Epithelial cell of proximal tubule (primary cell): ENCODE data around the gene CPVL. TPM values are rescaled to one million over a fixed set of nuclear protein-coding genes. Genes with fewer than 3 reads are reported as not detected.
"Not testable (repeated sequence)": the region's sequence is repeated elsewhere in the genome, so short reads cannot be mapped to it uniquely, and the experiment has no call there.

ENCODE experiments used
- DNase-seq: peaks from one replicate; pipeline ENCODE4 v3.0.0-alpha.2; 2011; ENCODE audit warnings: low read depth
- H3K4me3 ChIP-seq: 2 replicates; pipeline ENCODE4 v1.5.1; 2011; ENCODE audit warnings: low read depth, mild to moderate bottlenecking, low read length
- total RNA-seq: library from RNA; depleted of rRNA; stranded (reverse); fragments of >200 nt; gene quantifications from 2 replicates; pipeline ENCODE4 v1.2.3, GENCODE V29; 2015
- TF ChIP-seq, protein P1 (sequence below): conservative IDR thresholded peaks from 2 replicates; pipeline ENCODE4 v1.5.1; 2012; ENCODE audit warnings: low read depth, mild to moderate bottlenecking, low read length

Gene CPVL
- total RNA-seq, 1 donor from 2014 or later, result 12.0 TPM

DNA sequence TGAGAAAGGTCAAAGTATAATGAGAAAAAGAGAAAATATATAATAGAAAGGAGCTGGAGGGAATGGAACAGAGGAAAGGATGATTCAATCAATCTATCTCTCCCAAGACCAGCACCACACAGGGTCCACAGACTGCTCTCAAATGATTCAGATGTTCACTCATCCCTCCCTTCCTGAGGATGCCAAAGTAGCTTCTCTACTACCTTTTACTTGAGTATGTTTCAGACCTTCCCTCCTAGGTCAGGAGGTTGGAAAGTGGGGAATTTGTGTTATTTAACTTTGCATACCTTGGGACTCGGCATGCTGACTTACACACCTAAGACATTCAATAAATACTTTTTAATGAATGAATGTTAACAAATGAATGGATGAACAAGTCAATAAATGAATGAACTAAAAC lies 30.6 kb downstream of the CPVL start:
- no peak for DNase-seq
- H3K4me3 ChIP-seq, result no peak overlapping the region
- TF ChIP-seq, protein P1, sequence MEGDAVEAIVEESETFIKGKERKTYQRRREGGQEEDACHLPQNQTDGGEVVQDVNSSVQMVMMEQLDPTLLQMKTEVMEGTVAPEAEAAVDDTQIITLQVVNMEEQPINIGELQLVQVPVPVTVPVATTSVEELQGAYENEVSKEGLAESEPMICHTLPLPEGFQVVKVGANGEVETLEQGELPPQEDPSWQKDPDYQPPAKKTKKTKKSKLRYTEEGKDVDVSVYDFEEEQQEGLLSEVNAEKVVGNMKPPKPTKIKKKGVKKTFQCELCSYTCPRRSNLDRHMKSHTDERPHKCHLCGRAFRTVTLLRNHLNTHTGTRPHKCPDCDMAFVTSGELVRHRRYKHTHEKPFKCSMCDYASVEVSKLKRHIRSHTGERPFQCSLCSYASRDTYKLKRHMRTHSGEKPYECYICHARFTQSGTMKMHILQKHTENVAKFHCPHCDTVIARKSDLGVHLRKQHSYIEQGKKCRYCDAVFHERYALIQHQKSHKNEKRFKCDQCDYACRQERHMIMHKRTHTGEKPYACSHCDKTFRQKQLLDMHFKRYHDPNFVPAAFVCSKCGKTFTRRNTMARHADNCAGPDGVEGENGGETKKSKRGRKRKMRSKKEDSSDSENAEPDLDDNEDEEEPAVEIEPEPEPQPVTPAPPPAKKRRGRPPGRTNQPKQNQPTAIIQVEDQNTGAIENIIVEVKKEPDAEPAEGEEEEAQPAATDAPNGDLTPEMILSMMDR, result no peak

DNA sequence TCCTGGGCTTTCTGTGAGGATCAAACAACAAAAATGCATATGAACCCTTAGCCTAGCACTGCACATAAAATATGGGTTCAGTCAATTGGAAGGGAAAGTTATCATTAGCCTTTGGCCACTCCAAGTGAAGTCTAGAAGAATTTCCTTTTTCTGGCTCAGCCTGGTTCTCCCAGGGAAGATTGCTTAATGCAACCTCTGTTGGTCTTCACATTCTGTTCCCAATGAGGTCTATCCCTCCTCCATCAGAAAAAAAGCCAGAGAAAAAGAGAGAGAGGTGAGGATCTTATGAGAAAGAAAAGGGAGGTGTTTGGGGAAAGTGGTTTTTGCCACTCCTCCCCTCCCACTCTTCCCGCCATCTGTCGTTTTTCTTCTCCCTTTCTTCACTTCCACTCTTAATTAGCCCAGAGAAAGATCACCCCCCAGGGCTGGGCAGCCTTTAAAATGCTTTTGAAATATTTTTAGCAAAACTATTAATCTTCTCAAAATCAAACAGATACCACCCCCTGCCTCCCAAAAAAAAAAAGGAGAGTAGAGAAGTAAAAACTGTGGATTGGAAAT lies 31.1 kb downstream of the CPVL start:
- TF ChIP-seq, protein P1, result no peak
- H3K4me3 ChIP-seq, result no peak overlapping the region

DNA sequence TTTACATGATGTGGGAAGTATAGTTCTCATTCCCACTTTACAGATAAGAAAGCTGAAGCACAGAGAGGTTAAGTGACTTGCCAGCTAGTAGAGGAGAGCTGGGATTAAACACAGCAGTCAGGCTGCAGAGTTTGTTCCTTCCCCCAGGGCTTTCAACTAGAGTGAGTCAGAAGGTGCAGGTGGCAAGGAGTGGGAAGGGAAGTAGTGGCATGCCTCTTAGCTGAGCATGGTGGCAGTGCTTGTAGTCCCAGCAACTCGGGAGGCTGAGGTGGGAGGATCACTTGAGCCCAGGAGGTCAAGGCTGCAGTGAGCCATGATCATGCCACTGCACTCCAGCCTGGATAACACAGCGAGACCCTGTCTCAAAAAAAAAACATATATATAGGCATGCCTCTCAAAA lies 32.1 kb downstream of the CPVL start:
- not testable (repeated sequence) for H3K4me3 ChIP-seq, DNase-seq

More for the DNA sequence above, 31.1 kb downstream of the CPVL start:
- DNase-seq, result no peak

DNA sequence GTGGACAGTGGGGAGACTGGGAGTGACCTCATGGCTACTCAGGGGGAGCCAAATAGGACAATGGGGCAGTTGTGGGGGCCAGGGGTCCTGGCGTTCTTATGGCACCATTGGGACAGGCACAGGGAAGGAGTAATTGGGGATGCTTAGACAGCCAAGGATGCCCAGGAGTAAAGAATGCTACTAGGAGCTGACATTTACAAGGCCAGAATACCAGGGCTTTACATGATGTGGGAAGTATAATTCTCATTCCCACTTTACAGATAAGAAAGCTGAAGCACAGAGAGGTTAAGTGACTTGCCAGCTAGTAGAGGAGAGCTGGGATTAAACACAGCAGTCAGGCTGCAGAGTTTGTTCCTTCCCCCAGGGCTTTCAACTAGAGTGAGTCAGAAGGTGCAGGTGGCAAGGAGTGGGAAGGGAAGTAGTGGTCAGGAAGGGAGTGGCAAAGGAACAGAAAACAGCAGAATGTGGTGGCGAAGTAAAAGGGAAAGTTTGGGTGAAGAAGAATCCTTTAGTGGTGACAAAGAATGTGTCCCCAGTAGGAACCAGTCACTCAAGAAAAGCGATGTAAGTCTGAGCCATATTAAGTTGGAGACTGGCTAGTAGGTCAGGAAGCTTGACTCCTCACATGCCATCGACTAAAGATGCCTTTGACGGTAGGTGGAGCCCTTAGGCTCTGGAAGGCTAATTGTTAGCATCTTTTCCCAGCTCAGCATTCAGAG lies 32.8 kb downstream of the CPVL start:
- peak overlapping the region; percentile 21 for H3K4me3 ChIP-seq
- peak; percentile 42 for DNase-seq
- TF ChIP-seq, protein P1, result peak; percentile 61

DNA sequence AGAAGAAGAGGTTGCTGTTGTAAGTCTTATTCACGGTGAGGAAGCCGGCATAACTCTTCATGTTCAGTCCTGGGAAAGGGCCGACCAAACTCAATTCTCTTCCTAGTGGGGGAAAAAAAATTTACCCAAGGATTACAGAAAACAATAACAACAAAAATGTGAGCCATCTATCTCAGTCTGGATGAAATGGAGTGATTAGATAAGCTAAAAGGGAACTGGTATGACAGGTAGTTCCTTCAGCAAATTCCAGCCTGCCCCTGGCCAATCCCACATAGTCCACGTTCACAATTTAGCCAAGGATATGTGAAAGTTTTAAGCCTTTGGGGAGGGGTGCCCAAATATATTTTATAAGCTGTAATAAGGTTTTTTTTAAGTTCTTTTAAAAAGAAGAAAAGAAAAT lies 33.6 kb downstream of the CPVL start:
- TF ChIP-seq, protein P1, result no peak
- no peak for DNase-seq
- no peak overlapping the region for H3K4me3 ChIP-seq

DNA sequence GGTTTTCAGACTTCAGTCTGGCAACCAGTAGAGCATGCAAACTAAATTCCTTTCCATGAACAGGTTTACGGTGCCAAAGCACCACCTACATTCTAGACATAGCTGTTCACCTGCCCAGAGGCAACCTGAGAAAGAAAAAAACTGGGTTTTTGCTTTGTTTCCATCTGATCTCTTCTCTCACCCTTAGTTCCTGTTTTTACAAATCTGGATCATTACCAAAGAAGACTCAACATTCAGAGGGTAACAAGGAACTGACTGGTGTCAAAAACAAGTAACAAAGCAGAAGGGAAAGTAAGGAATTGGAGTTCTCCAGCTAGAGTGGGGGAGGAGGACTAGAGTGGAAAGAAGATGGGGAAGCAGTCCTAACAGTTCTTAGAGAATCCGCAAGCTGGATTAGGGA lies 36.4 kb downstream of the CPVL start:
- TF ChIP-seq, protein P1, result no peak
- H3K4me3 ChIP-seq, result no peak overlapping the region
- DNase-seq, result peak; percentile 67

DNA sequence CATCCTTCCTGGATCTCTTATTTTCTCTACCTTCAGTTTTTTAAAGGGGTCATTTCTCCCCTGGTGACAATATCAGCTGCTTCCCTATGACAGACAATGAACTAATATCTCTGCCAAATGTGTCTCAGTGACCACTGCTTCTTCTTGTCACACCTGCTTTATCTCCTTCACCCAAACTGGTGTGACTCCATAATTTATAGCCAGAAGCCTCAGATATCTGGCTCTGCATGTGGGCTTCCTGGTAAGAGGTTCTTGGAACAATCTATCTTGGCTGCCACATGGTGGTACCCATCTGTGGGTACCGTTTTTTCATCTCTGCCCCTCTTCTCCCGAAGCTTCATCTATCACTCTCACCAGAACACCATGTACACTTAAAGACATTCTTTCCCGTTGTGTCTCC lies 37.0 kb downstream of the CPVL start:
- DNase-seq, result no peak
- TF ChIP-seq, protein P1, result no peak
- no peak overlapping the region for H3K4me3 ChIP-seq
